Natural killer cell treated with Interleukin-12 subunit alpha and Interleukin-12 subunit beta and Interleukin-15 and Interleukin-18, amount 100 ng/mL, for 72 hours (primary cell): ENCODE data around the gene VN1R5. TPM values are rescaled to one million over a fixed set of nuclear protein-coding genes. Genes with fewer than 3 reads are reported as not detected.
"Not testable (repeated sequence)": the region's sequence is repeated elsewhere in the genome, so short reads cannot be mapped to it uniquely, and the experiment has no call there.

Experiments
- ATAC-seq, 2 donors: fragments of 150-1000 bp; cut with Tn5 transposase in 1 of 2; sonication (Bioruptor Pico), chemical (Tn5 transposase) in 1 of 2; 2 replicates each; pipeline ENCODE4 v1.10.0; 2021
- DNase-seq: peaks from one replicate; pipeline ENCODE4 v3.0.0; 2022; ENCODE audit warnings: low spot score
- H3K27ac Mint-ChIP-seq, 2 donors: 1 replicate in 1 of 2; 2 replicates in 1 of 2; pipeline ENCODE4 v1.8.0; 2022; ENCODE audit warnings: mixed read lengths in 2 of 2, mild to moderate bottlenecking in 1 of 2, moderate library complexity in 1 of 2
- H3K27me3 Mint-ChIP-seq, 2 donors: 1 replicate in 1 of 2; 2 replicates in 1 of 2; pipeline ENCODE4 v1.8.0; 2022; ENCODE audit warnings: mixed read lengths in 2 of 2
- H3K36me3 Mint-ChIP-seq: one replicate; pipeline ENCODE4 v1.8.0; 2022; ENCODE audit warnings: mixed read lengths
- H3K4me1 Mint-ChIP-seq, 2 donors: 1 replicate in 1 of 2; 2 replicates in 1 of 2; pipeline ENCODE4 v1.8.0; 2022; ENCODE audit warnings: low read depth in 2 of 2, mixed read lengths in 2 of 2, mild to moderate bottlenecking in 1 of 2
- H3K4me3 Mint-ChIP-seq: one replicate; pipeline ENCODE4 v1.8.0; 2022; ENCODE audit warnings: mixed read lengths
- H3K9me3 Mint-ChIP-seq: 2 replicates; pipeline ENCODE4 v1.8.0; 2022; ENCODE audit warnings: mixed read lengths
- total RNA-seq, 2 donors: library from RNA; stranded (reverse); gene quantifications; one replicate each; pipeline ENCODE4 v1.2.3, GENCODE V29; 2022

VN1R5 gene
- not detected for total RNA-seq

GRCh38 chr1:247255772-247256171 lies at the start of gene VN1R5:
Gene VN1R5, plus strand, starts transcription at chr1:247256072.
- H3K27ac Mint-ChIP-seq, H3K36me3 Mint-ChIP-seq, H3K4me3 Mint-ChIP-seq, H3K4me1 Mint-ChIP-seq, DNase-seq, ATAC-seq: not testable (repeated sequence)
- Mint-ChIP-seq H3K9me3 (peaks cover 10% of the 10 kb centered on the region), H3K27me3 (peaks cover 8 to 24% of the 10 kb centered on the region in 2 donors)

- Mint-ChIP-seq H3K4me3 (peak overlapping the region; percentile 92), H3K36me3 (peaks cover 9% of the 10 kb centered on the region), H3K9me3 (no peaks in the 10 kb centered on the region), H3K27me3 (no peaks in the 10 kb centered on the region), H3K4me1 (peaks cover 37 to 51% of the 10 kb centered on the region in 2 donors), H3K27ac (peak overlapping the region; percentile 89 to 94)
- ATAC-seq (no peak), DNase-seq (no peak)
These were observed 46.5 kb upstream of the VN1R5 start for GRCh38 chr1:247209396-247209795.

- ATAC-seq (no peak), DNase-seq (no peak)
- peaks cover 0 to 2% of the 10 kb centered on the region in 2 donors for H3K27me3 Mint-ChIP-seq
- H3K4me1 Mint-ChIP-seq: peaks cover 37 to 51% of the 10 kb centered on the region in 2 donors
- no peaks in the 10 kb centered on the region for H3K9me3 Mint-ChIP-seq
- H3K27ac Mint-ChIP-seq: peak overlapping the region; percentile 89 to 94
- peak overlapping the region; percentile 92 for H3K4me3 Mint-ChIP-seq
- peaks cover 9% of the 10 kb centered on the region for H3K36me3 Mint-ChIP-seq
These were observed 45.9 kb upstream of the VN1R5 start for GRCh38 chr1:247210062-247210375.

- Mint-ChIP-seq H3K27me3 (peaks cover 0 to 3% of the 10 kb centered on the region in 2 donors), H3K4me3 (peak overlapping the region; percentile 92), H3K27ac (peak overlapping the region; percentile 89 to 94), H3K4me1 (peaks cover 37 to 51% of the 10 kb centered on the region in 2 donors), H3K9me3 (no peaks in the 10 kb centered on the region), H3K36me3 (peaks cover 9% of the 10 kb centered on the region)
- DNase-seq (peak; percentile 98), ATAC-seq (peak; percentile 99 to 100)
These were observed 45.3 kb upstream of the VN1R5 start for GRCh38 chr1:247210376-247211117.

GRCh38 chr1:247211339-247211738 lies 44.5 kb upstream of the VN1R5 start:
- no peak overlapping the region for H3K4me3 Mint-ChIP-seq
- H3K27ac Mint-ChIP-seq: peak overlapping the region; percentile 34 to 94

GRCh38 chr1:247212012-247212411 lies 43.9 kb upstream of the VN1R5 start:
- Mint-ChIP-seq H3K27me3 (peaks cover 8 to 9% of the 10 kb centered on the region in 2 donors), H3K36me3 (peaks cover 9% of the 10 kb centered on the region), H3K27ac (peak overlapping the region; percentile 34 to 94), H3K4me1 (peaks cover 28 to 43% of the 10 kb centered on the region in 2 donors), H3K9me3 (no peaks in the 10 kb centered on the region), H3K4me3 (no peak overlapping the region)
- no peak for DNase-seq
- ATAC-seq: no peak

More at GRCh38 chr1:247211339-247211738, 44.5 kb upstream of the VN1R5 start:
- ATAC-seq (no peak), DNase-seq (no peak)
- no peaks in the 10 kb centered on the region for H3K9me3 Mint-ChIP-seq
- H3K36me3 Mint-ChIP-seq: peaks cover 9% of the 10 kb centered on the region
- peaks cover 29 to 44% of the 10 kb centered on the region in 2 donors for H3K4me1 Mint-ChIP-seq
- peaks cover 5 to 7% of the 10 kb centered on the region in 2 donors for H3K27me3 Mint-ChIP-seq

GRCh38 chr1:247212627-247213617 lies 43.0 kb upstream of the VN1R5 start:
- Mint-ChIP-seq H3K4me1 (peaks cover 19 to 34% of the 10 kb centered on the region in 2 donors), H3K27ac (peak overlapping the region; percentile 34 to 94)

GRCh38 chr1:247216261-247216660 lies 39.6 kb upstream of the VN1R5 start:
- ATAC-seq: no peak
- peaks cover 3 to 13% of the 10 kb centered on the region in 2 donors for H3K4me1 Mint-ChIP-seq
- no peak overlapping the region for H3K4me3 Mint-ChIP-seq
- H3K27me3 Mint-ChIP-seq: peaks cover 14 to 19% of the 10 kb centered on the region in 2 donors
- H3K36me3 Mint-ChIP-seq: no peaks in the 10 kb centered on the region
- H3K27ac Mint-ChIP-seq: no peak overlapping the region
- DNase-seq: no peak
- no peaks in the 10 kb centered on the region for H3K9me3 Mint-ChIP-seq

More at GRCh38 chr1:247212627-247213617, 43.0 kb upstream of the VN1R5 start:
- H3K4me3 Mint-ChIP-seq: no peak overlapping the region
- H3K36me3 Mint-ChIP-seq: peaks cover 6% of the 10 kb centered on the region
- ATAC-seq (no peak), DNase-seq (no peak)
- H3K9me3 Mint-ChIP-seq: no peaks in the 10 kb centered on the region
- H3K27me3 Mint-ChIP-seq: peaks cover 9 to 12% of the 10 kb centered on the region in 2 donors

- Mint-ChIP-seq H3K9me3 (no peaks in the 10 kb centered on the region), H3K4me1 (peaks cover 0 to 4% of the 10 kb centered on the region in 2 donors), H3K27me3 (peaks cover 24 to 30% of the 10 kb centered on the region in 2 donors), H3K36me3 (peaks cover 4% of the 10 kb centered on the region), H3K27ac (no peak overlapping the region), H3K4me3 (no peak overlapping the region)
- ATAC-seq (no peak), DNase-seq (no peak)
These were observed 37.7 kb upstream of the VN1R5 start for GRCh38 chr1:247218121-247218651.

GRCh38 chr1:247220280-247220679 lies 35.6 kb upstream of the VN1R5 start:
- Mint-ChIP-seq H3K27me3 (peaks cover 27 to 46% of the 10 kb centered on the region in 2 donors), H3K36me3 (peaks cover 19% of the 10 kb centered on the region)
- not testable (repeated sequence) for DNase-seq, H3K27ac Mint-ChIP-seq, H3K4me3 Mint-ChIP-seq, ATAC-seq, H3K4me1 Mint-ChIP-seq, H3K9me3 Mint-ChIP-seq

GRCh38 chr1:247222840-247223239 lies 33.0 kb upstream of the VN1R5 start:
- no peak overlapping the region for H3K27ac Mint-ChIP-seq
- ATAC-seq (no peak), DNase-seq (no peak)
- H3K27me3 Mint-ChIP-seq: peaks cover 22 to 34% of the 10 kb centered on the region in 2 donors
- no peak overlapping the region for H3K4me3 Mint-ChIP-seq
- H3K9me3 Mint-ChIP-seq: peaks cover 4% of the 10 kb centered on the region
- H3K36me3 Mint-ChIP-seq: peaks cover 19% of the 10 kb centered on the region
- H3K4me1 Mint-ChIP-seq: no peaks in the 10 kb centered on the region

GRCh38 chr1:247224822-247225221 lies 31.1 kb upstream of the VN1R5 start:
- no peak overlapping the region for H3K4me3 Mint-ChIP-seq

GRCh38 chr1:247228133-247228532 lies 27.7 kb upstream of the VN1R5 start:
- Mint-ChIP-seq H3K4me1 (no peaks in the 10 kb centered on the region), H3K27ac (no peak overlapping the region), H3K4me3 (no peak overlapping the region), H3K27me3 (peaks cover 18 to 35% of the 10 kb centered on the region in 2 donors), H3K9me3 (peaks cover 14% of the 10 kb centered on the region), H3K36me3 (peaks cover 22% of the 10 kb centered on the region)
- no peak for DNase-seq
- no peak for ATAC-seq

More at GRCh38 chr1:247224822-247225221, 31.1 kb upstream of the VN1R5 start:
- H3K4me1 Mint-ChIP-seq: no peaks in the 10 kb centered on the region
- peaks cover 17 to 29% of the 10 kb centered on the region in 2 donors for H3K27me3 Mint-ChIP-seq
- peaks cover 26% of the 10 kb centered on the region for H3K36me3 Mint-ChIP-seq
- DNase-seq: no peak
- H3K27ac Mint-ChIP-seq: no peak overlapping the region
- ATAC-seq: no peak
- H3K9me3 Mint-ChIP-seq: peaks cover 12% of the 10 kb centered on the region
